ENCODE results near the gene SYT9. TPM values are rescaled to one million over a fixed set of nuclear protein-coding genes. Genes with fewer than 3 reads are reported as not detected.

Gene SYT9
- total and polyA plus RNA-seq, 10 of the 15 experiments (the other 5 are each of a cell fraction or from before 2014, with no cell fraction given), result 0.03 TPM; not detected in 9

GRCh38 chr11:7490054-7490453, 238.3 kb downstream of the SYT9 start:
- DNase-seq (ENCODE audit: low read depth, low spot score), result no peak
- Histone ChIP-seq H2AFZ (ENCODE audit: control insufficient read depth, low read depth, low read length) (no peak overlapping the region), H3K79me2 (ENCODE audit: control insufficient read depth, insufficient read depth, low read length) (no peaks in the 10 kb centered on the region), H3K4me2 (ENCODE audit: control insufficient read depth, insufficient read depth) (no peak overlapping the region), H3K4me1 (ENCODE audit: control insufficient read depth, insufficient read depth, low read length) (no peaks in the 10 kb centered on the region), H3K9me3 (replicated peaks; ENCODE audit: control insufficient read depth, insufficient read depth, low read length) (no peaks in the 10 kb centered on the region), H3K4me3 (no peak overlapping the region), H3K27me3 (replicated peaks in 1 of 2; ENCODE audit: control insufficient read depth in 2 of 2, insufficient read depth in 2 of 2, low read length in 1 of 2) (no peaks in the 10 kb centered on the region), H3K36me3 (ENCODE audit: control insufficient read depth in 2 of 2, insufficient read depth in 2 of 2, low read length in 1 of 2) (no peaks in the 10 kb centered on the region), H4K20me1 (ENCODE audit: control insufficient read depth, insufficient read depth) (no peaks in the 10 kb centered on the region), H3K9ac (ENCODE audit: control insufficient read depth, insufficient read depth, low read length) (no peak overlapping the region), H3K27ac (ENCODE audit: control insufficient read depth, insufficient read depth) (no peak overlapping the region)
- intact Hi-C loops (cut with micrococcal nuclease; ENCODE audit: unreplicated experiment), result no loop called here
- ChIA-PET POLR2A (no interaction called here), RAD21 (ENCODE audit: unreplicated experiment) (no interaction called here), CTCF (interaction anchor here (1.2 kb wide), 1 partner anchor 12 kb away, joined by 3 read pairs; no protein-coding TSS in a partner anchor), SMC1A (ENCODE audit: uncharacterized antibody, unreplicated experiment) (interaction anchor here (0.8 to 1.3 kb wide), 5 partner anchors 10 to 402 kb away, joined by 3 to 4 read pairs (median 4); no protein-coding TSS in a partner anchor)
- in situ Hi-C loops (cut with MboI), result no loop called here
- TF ChIP-seq TCF3 (IDR thresholded peaks at IDR 0.05; ENCODE audit: borderline replicate concordance, insufficient read depth, low read depth, low read length), result no peak
- TF ChIP-seq KDM1A (IDR thresholded peaks at IDR 0.05; ENCODE audit: borderline replicate concordance), result no peak
- TF ChIP-seq TBL1XR1 (IDR thresholded peaks at IDR 0.05; ENCODE audit: low read depth, low read length), result no peak
- no peak for TF ChIP-seq E2F8 (IDR thresholded peaks at IDR 0.05; ENCODE audit: low read depth, partially characterized antibody)
- TF ChIP-seq PAX5 (IDR thresholded peaks at IDR 0.05; ENCODE audit: borderline replicate concordance, low read depth, low read length), result no peak
- TF ChIP-seq ETV6 (conservative IDR thresholded peaks at IDR 0.05 in 1 of 2, IDR thresholded peaks at IDR 0.05 in 1 of 2; ENCODE audit: borderline replicate concordance in 1 of 2, low read depth in 1 of 2), result no peak
- TF ChIP-seq POU2F2 (IDR thresholded peaks at IDR 0.05; ENCODE audit: borderline replicate concordance, low read depth, low read length), result no peak
- TF ChIP-seq IKZF1 (conservative IDR thresholded peaks at IDR 0.05), result no peak
- no peak for TF ChIP-seq MLLT1 (IDR thresholded peaks at IDR 0.05)
- TF ChIP-seq FOXK2 (IDR thresholded peaks at IDR 0.05), result no peak
- no peak for FAIRE-seq
- no TSS peak for BruUV-seq (replicated peaks)
- WGBS (ENCODE audit: insufficient coverage, insufficient replicate concordance, low lambda C conversion rate, missing lambda C conversion rate), result 80% methylated on average over 3 of the region's 4 CpGs
- ATAC-seq, result no peak

Data from GM12878 (cell line).